Measurements from ENCODE around the gene LMX1B.

DNA sequence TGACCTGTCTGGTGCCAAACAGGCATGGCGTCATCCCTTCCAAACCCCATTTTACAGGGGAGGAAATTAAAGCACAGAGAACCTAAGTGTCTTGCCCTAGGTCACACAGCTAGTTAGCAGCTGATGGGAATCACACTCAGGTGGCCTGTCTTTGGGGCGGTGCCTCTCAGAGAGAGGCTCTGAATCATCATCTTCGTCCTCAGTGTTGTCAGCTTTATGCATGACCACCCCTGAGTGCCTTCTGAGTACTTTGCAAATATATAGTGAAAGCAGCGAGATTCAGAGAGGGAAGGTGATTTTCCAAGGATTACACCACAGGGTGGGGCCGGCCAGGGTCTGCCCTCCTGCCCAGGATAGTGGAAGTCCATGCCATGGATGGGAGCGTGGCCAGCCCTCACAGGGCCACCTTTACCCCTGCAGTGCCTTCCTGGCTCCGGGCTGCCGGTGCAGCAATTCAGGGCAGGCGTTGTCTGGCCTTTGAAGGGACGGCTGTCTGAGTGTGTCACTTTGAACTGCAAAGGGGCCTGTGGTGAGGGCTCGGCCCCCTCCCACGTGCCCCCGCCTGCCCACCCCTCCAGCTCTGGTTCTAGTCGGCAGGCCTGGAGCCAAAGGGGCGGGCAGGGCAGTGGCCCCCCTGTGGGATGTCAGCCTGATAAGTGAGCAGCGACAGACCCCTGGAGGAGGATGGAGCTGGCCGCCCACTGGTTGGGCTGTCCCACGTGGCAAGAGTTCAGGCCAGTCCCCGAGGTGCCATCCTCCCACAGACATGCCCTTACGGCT, 16.9 kb downstream of the LMX1B start:
- TF ChIP-seq ZNF514 (tag by site-specific recombination; IDR thresholded peaks at IDR 0.05) = no peak
- no peak for TF ChIP-seq ZNF621 (tag by site-specific recombination; IDR thresholded peaks at IDR 0.05)
- TF ChIP-seq SP2 (tag by site-specific recombination; IDR thresholded peaks at IDR 0.05) = no peak
- no peak for TF ChIP-seq CTCF (tag by site-specific recombination; IDR thresholded peaks at IDR 0.05)
- TF ChIP-seq ZNF292 (tag by site-specific recombination; IDR thresholded peaks at IDR 0.05; ENCODE audit: borderline replicate concordance, low read depth) = no peak
- no peak for TF ChIP-seq ZNF624 (tag by site-specific recombination; IDR thresholded peaks at IDR 0.05)

All from HEK293 (cell line).